Activated CD8-positive, alpha-beta memory T cell treated with anti-CD3 and anti-CD28 coated beads for 1 hour (primary cell): ENCODE measurements around the gene NPC1L1.

Experiments used
- DNase-seq, 2 donors: peaks; one replicate each; pipeline ENCODE4 v3.0.0-alpha.2; 2020; ENCODE audit warnings: low read depth in 1 of 2; ENCODE audit errors: extremely low read depth in 1 of 2

Gene NPC1L1

GRCh38 chr7:44482502-44483485 lies 58.3 kb downstream of the NPC1L1 start:
- no peak for DNase-seq

GRCh38 chr7:44477938-44478337 lies 63.2 kb downstream of the NPC1L1 start:
- DNase-seq = no peak

DNA sequence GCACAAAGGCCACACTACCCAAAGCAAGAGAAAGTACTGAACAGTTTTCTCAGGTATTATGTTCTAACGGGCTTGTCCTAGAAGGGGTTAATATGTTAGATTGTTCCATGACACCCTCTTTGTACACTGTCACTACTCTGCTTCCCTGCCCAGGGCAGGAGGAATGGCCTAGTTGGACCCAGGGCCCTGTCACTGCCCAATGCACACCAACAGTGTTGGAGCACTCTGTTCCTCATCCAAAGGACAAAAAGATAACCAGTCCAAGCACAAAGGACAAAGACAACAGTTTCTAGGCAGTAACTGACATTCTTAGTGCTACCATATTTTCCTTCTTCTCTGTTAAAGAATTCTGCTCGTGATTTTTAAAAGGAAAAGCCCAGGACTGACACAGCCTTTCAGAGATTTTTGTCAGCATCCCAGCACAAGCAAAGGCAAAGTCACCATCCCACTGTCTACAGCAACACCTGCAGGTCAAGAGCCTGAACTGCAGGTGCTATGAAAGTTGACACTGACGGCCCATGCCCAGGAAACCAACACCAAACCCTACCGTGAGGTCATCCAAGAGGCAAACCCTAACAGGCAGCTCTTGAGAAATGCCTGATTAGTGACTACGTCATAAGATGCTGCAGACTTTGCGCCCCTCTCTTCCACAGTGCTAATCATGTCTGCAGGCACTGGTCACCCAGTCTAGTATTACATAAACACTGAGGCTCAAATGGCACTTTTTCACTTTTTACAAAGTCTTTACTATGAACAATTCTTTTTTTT lies 63.9 kb downstream of the NPC1L1 start:
- DNase-seq = peak; percentile 8 to 9

DNA sequence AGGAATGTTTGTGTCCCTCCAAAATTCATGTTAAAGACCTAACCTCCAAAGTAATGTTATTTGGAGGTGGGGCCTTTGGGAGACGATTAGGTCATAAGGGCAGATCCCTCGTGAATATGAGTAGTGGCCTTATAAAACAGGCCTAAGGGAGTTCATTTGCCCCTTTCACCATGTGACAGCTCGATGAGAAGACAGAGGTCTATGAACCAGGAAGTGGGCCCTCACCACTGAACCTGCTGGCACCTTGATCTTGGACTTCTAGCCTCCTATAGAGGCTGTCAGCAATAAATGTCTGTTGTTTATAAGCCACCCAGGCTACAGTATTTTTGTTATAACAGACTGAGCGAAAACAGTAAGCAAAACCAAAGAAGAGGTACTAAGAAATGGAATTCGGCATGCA lies 64.8 kb downstream of the NPC1L1 start:
- no peak for DNase-seq

DNA sequence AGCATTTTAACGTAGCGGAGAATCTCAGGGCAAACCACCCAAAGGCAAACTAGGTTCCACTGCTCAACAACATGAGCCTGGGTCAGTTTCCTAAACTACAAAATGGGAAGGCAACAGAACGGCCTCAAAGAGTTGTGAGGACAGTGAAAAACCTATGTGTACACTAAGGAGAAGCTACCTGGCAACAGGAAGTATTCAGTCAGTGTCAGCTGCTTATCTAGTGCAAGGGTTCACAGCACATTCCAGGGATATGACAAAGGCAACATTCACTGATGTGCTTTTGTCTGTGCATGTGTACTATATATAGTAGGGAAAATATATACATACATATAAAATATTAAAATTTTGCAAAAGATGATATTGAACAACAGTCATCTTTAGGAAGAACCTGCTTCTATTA lies 67.8 kb downstream of the NPC1L1 start:
- DNase-seq = no peak

DNA sequence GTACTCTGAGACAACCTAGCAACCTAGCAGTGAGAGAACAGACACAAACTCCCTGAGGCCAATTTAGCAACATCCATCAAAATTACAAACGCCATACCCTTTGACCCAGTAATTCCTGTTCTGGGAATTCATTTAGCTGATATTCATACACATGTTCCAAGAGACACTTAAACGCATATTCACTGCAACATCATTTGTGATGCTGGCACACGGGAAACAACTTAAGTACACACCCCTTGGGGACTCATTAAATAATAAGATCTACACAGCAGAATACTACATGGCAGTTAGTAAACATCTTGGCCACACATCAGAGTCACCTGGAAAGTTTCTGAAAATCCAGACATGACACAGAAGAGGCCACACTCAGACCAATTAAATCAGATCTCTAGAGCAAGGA lies 68.3 kb downstream of the NPC1L1 start:
- no peak for DNase-seq

DNA sequence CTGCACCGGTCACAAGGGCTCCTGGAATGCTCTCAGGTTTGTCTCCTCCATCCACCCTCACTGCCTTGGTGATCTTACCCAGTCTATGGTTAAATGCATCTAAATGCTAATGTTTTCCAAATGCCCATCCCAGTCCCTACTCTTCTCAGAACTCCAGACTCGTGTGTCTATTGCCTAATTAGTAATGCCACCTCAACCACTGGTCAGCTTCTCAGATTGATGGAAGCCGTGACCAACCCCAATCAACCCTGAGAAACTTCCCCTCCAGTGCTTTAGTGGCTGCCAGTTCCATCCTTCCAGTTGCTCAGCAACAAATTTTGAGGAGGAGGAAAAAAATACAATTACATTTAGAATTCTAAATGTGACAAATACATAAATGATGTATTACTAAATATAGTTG lies 69.3 kb downstream of the NPC1L1 start:
- DNase-seq = no peak

- no peak for DNase-seq
Measured at GRCh38 chr7:44471436-44471835, 69.7 kb downstream of the NPC1L1 start.

GRCh38 chr7:44470628-44471245 lies 70.4 kb downstream of the NPC1L1 start:
- no peak for DNase-seq

DNA sequence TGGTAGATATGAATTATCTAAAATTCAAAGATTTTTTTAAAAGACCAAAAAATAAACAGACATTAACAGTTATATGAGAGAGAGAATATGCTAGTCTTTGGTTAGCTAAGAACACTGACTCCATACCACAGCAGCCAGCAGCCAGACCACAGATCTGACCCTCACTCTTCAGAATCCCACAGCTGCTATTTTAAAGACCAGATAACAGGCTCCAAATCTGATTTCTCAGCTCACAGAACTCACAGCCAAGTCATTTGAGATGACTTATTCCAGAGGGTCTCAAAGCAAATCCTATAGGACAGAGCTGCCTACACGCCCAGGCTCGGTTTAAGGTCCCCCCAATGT lies 71.0 kb downstream of the NPC1L1 start:
- no peak for DNase-seq

- DNase-seq = no peak
Measured at GRCh38 chr7:44469461-44470134, 71.5 kb downstream of the NPC1L1 start.

DNA sequence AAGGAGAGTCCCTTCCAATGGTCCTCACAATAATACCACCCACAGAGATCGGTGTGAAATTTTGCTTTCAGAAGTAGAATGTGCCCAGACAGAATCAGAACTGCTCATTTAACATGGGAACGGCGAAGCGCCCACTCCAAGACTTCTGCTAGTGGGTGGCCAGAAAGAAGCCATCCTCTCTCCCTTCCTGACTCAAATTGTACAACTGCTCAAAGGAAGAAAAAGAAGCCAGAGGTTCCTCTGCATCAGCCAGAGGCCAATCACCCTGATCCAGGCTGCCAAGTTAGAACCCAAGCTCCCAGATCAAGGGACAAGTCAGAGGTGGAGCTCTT lies 73.9 kb downstream of the NPC1L1 start:
- no peak for DNase-seq

DNA sequence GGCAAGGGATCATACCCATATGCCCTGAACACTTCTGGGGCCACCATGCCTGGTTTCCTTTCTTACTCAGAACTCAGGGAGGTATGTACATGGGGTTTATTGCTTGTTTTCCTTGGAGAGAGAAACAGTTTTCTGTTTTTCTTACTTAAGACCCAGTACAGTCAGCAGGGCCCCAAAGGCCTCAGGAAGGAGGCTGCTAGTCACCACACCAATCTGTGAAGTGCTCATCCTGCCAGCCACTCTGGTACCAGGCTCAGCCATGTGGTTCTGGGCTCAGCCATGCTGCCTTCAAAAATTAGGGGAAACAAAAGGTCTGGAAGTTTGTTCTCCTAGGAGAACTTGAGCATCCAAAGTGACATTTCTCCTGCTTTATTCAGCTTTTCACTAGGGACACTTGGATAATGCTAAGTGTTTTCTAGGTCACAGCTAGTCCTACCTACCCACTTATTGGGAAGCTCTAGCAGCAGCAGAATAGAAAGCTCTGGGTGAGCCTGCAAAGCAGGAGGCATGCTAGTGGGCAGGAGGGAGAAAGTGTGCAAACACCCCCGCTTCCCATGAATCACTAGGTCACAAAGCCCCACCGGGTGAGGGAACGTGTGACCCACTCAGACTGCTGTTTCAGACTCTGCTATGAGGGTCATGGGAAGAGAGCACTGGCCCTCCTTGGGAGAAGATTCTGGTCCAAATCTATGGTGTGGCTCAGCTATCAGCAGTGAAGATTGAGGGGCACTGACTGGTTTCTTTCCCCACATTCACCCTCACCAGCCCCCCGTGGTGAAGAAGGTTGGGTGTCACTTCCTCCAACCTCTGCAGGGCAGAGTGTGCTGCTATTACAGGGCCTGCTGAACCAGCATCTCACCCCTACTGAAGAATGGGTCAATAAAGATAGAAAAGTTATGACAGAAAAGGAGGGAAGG lies 74.6 kb downstream of the NPC1L1 start:
- no peak for DNase-seq

DNA sequence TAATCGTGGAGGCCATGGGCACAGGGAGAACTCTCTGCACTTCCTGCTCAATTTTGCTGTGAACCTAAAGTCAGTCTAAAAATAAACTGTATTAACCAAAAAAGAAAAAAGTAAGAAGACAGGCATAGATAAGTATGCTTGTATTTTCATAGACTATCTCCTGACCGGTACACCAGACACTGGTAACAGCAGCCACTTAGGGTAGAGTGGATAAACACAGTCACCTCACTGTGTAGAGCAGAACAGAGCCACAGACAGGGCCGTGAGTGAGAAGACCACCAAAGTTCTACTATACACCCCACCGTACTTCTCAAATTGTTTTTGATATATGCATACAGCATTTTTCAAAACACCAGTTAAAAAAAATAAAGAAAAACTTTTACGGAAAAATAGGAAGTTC lies 75.6 kb downstream of the NPC1L1 start:
- DNase-seq = no peak

- no peak for DNase-seq
Measured at GRCh38 chr7:44463169-44463808, 77.8 kb downstream of the NPC1L1 start.
